GM10266 (cell line): Measurements from ENCODE around the gene ENTPD8.

Source experiments
- DNase-seq: peaks from one replicate; pipeline ENCODE4 v3.0.0; 2012; ENCODE audit errors: extremely low spot score
- TF ChIP-seq, protein P1 (sequence below): IDR thresholded peaks from 2 replicates; pipeline ENCODE4 v1.5.1; 2012; ENCODE audit warnings: mild to moderate bottlenecking, low read depth; ENCODE audit not compliant: control insufficient read depth, insufficient read depth; ENCODE audit errors: missing control alignments

The ENTPD8 gene

DNA sequence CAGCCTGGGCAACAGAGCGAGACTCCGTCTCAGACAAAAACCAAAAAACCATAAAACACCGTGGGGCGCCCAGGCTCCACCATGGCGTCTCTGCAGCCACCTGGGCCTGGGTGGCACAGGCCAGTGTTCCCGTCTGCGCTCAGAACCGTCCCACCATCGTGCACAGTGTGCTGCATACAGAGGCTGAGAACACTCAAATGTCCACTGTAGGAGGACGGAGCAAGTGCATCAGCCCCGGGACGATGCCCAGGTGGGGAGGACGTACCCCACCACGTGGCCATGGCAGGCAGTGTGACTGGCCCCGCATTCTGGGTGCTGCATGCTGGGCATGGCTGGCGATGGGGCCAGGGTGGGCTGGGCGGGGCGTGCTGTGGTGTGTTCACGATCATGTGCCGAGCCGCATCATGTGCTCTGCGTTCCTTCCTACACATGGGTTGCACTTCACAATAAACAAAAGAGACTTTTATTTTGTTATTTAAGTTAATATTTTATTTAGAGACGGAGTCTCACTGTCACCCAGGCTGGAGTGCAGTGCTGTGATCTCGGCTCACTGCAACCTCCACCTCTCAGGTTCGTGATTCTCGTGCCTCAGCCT lies 56.0 kb downstream of the ENTPD8 start:
- no peak for DNase-seq
- TF ChIP-seq, protein P1, sequence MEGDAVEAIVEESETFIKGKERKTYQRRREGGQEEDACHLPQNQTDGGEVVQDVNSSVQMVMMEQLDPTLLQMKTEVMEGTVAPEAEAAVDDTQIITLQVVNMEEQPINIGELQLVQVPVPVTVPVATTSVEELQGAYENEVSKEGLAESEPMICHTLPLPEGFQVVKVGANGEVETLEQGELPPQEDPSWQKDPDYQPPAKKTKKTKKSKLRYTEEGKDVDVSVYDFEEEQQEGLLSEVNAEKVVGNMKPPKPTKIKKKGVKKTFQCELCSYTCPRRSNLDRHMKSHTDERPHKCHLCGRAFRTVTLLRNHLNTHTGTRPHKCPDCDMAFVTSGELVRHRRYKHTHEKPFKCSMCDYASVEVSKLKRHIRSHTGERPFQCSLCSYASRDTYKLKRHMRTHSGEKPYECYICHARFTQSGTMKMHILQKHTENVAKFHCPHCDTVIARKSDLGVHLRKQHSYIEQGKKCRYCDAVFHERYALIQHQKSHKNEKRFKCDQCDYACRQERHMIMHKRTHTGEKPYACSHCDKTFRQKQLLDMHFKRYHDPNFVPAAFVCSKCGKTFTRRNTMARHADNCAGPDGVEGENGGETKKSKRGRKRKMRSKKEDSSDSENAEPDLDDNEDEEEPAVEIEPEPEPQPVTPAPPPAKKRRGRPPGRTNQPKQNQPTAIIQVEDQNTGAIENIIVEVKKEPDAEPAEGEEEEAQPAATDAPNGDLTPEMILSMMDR, result no peak
